Measurements from ENCODE around the gene NELL2. TPM values are rescaled to one million over a fixed set of nuclear protein-coding genes. Genes with fewer than 3 reads are reported as not detected.

Gene NELL2
- total and polyA plus RNA-seq, 10 of the 15 experiments (the other 5 are each of a cell fraction or from before 2014, with no cell fraction given): 0.27 to 2.3 (median 0.76) TPM

GRCh38 chr12:44618946-44619345 is 257.2 kb downstream of the NELL2 start:
- POLR2A ChIA-PET: no interaction called here
- no peak for FAIRE-seq
- WGBS (ENCODE audit: insufficient coverage, insufficient replicate concordance, low lambda C conversion rate, missing lambda C conversion rate): 44% methylated on average over 5 of the region's 5 CpGs
- no peak for ATAC-seq
- TF ChIP-seq RCOR1 (conservative IDR thresholded peaks at IDR 0.05; ENCODE audit: low read depth, low read length) (no peak), IKZF2 (IDR thresholded peaks at IDR 0.05) (no peak)
- Histone ChIP-seq H3K9ac (ENCODE audit: control insufficient read depth, insufficient read depth, low read length) (no peak overlapping the region), H3K4me3 (no peak overlapping the region), H2AFZ (ENCODE audit: control insufficient read depth, low read depth, low read length) (no peak overlapping the region), H3K27ac (ENCODE audit: control insufficient read depth, insufficient read depth) (no peak overlapping the region), H3K4me2 (ENCODE audit: control insufficient read depth, insufficient read depth) (no peak overlapping the region), H3K4me1 (ENCODE audit: control insufficient read depth, insufficient read depth, low read length) (no peaks in the 10 kb centered on the region), H3K36me3 (ENCODE audit: control insufficient read depth in 2 of 2, insufficient read depth in 2 of 2, low read length in 1 of 2) (no peaks in the 10 kb centered on the region), H3K27me3 (replicated peaks in 1 of 2; ENCODE audit: control insufficient read depth in 2 of 2, insufficient read depth in 2 of 2, low read length in 1 of 2) (no peaks in the 10 kb centered on the region), H4K20me1 (ENCODE audit: control insufficient read depth, insufficient read depth) (no peaks in the 10 kb centered on the region), H3K9me3 (replicated peaks; ENCODE audit: control insufficient read depth, insufficient read depth, low read length) (no peaks in the 10 kb centered on the region), H3K79me2 (ENCODE audit: control insufficient read depth, insufficient read depth, low read length) (no peaks in the 10 kb centered on the region)
- intact Hi-C loops (cut with micrococcal nuclease; ENCODE audit: unreplicated experiment): no loop called here
- CTCF ChIA-PET: interaction anchor here (0.8 to 1.4 kb wide), 3 partner anchors 12 to 330 kb away, joined by 3 read pairs; no protein-coding TSS in a partner anchor
- in situ Hi-C loops (cut with MboI): no loop called here
- DNase-seq (ENCODE audit: low read depth, low spot score): no peak
- BruUV-seq (replicated peaks): no TSS peak
- SMC1A ChIA-PET (ENCODE audit: uncharacterized antibody, unreplicated experiment): interaction anchor here (0.6 to 1.1 kb wide), 5 partner anchors 8 to 516 kb away, joined by 3 to 4 read pairs (median 3); no protein-coding TSS in a partner anchor
- RAD21 ChIA-PET (ENCODE audit: unreplicated experiment): no interaction called here

- ChIA-PET RAD21 (ENCODE audit: unreplicated experiment) (no interaction called here), POLR2A (interaction anchor here (0.6 kb wide), 1 partner anchor 284 kb away, joined by 3 read pairs; no protein-coding TSS in a partner anchor), SMC1A (ENCODE audit: uncharacterized antibody, unreplicated experiment) (interaction anchor here (0.7 kb wide), 1 partner anchor 227 kb away, joined by 3 read pairs; no protein-coding TSS in a partner anchor), CTCF (no interaction called here)
- no peak for DNase-seq (ENCODE audit: low read depth, low spot score)
- Histone ChIP-seq H3K27ac (ENCODE audit: control insufficient read depth, insufficient read depth) (no peak overlapping the region), H3K4me1 (ENCODE audit: control insufficient read depth, insufficient read depth, low read length) (no peaks in the 10 kb centered on the region), H3K27me3 (replicated peaks in 1 of 2; ENCODE audit: control insufficient read depth in 2 of 2, insufficient read depth in 2 of 2, low read length in 1 of 2) (no peaks in the 10 kb centered on the region), H4K20me1 (ENCODE audit: control insufficient read depth, insufficient read depth) (no peaks in the 10 kb centered on the region), H3K79me2 (ENCODE audit: control insufficient read depth, insufficient read depth, low read length) (no peaks in the 10 kb centered on the region), H3K36me3 (ENCODE audit: control insufficient read depth in 2 of 2, insufficient read depth in 2 of 2, low read length in 1 of 2) (no peaks in the 10 kb centered on the region), H3K9ac (ENCODE audit: control insufficient read depth, insufficient read depth, low read length) (no peak overlapping the region), H3K9me3 (replicated peaks; ENCODE audit: control insufficient read depth, insufficient read depth, low read length) (no peaks in the 10 kb centered on the region), H3K4me3 (no peak overlapping the region), H3K4me2 (ENCODE audit: control insufficient read depth, insufficient read depth) (no peak overlapping the region), H2AFZ (ENCODE audit: control insufficient read depth, low read depth, low read length) (no peak overlapping the region)
- no TSS peak for BruUV-seq (replicated peaks)
- FAIRE-seq: no peak
- in situ Hi-C loops (cut with MboI): no loop called here
- intact Hi-C loops (cut with micrococcal nuclease; ENCODE audit: unreplicated experiment): no loop called here
- no peak for ATAC-seq
- 49% methylated on average over 3 of the region's 3 CpGs for WGBS (ENCODE audit: insufficient coverage, insufficient replicate concordance, low lambda C conversion rate, missing lambda C conversion rate)
- no peak for TF ChIP-seq YY1 (IDR thresholded peaks at IDR 0.05; ENCODE audit: low read depth, low read length)
- no peak for TF ChIP-seq NFXL1 (IDR thresholded peaks at IDR 0.05; ENCODE audit: borderline replicate concordance)
- no peak for TF ChIP-seq LARP7 (IDR thresholded peaks at IDR 0.05)
- no peak for TF ChIP-seq ZNF687 (IDR thresholded peaks at IDR 0.05)
- TF ChIP-seq ZBTB11 (CRISPR knock-in tag; IDR thresholded peaks at IDR 0.05): no peak
- no peak for TF ChIP-seq STAT3 (IDR thresholded peaks at IDR 0.05; ENCODE audit: low read depth, low read length)
- no peak for TF ChIP-seq POLR2A (IDR thresholded peaks at IDR 0.05; ENCODE audit: low read depth, low read length)
- TF ChIP-seq HDAC2 (IDR thresholded peaks at IDR 0.05): no peak
- TF ChIP-seq GABPA (IDR thresholded peaks at IDR 0.05; ENCODE audit: low read depth): no peak
- no peak for TF ChIP-seq NFIC (IDR thresholded peaks at IDR 0.05; ENCODE audit: low read depth, low read length)
Observed at GRCh38 chr12:44616402-44616801, 259.7 kb downstream of the NELL2 start.
